ENCODE results near the gene NUDT6. TPM values are rescaled to one million over a fixed set of nuclear protein-coding genes. Genes with fewer than 3 reads are reported as not detected.

NUDT6 gene
- total and polyA plus RNA-seq, 10 donors, result 1.4 to 12.5 (median 5.1) TPM

- DNase-seq, result no peak
- H3K9me3 ChIP-seq, result no peaks in the 10 kb centered on the region
- no peaks in the 10 kb centered on the region for H3K27me3 ChIP-seq (replicated peaks in 1 of 7)
- intact Hi-C loops (cut with DNase I; ENCODE audit: low total_unique reads), result no loop called here
- 89 to 92% (median 91%) methylated on average over 4 of the region's 4 CpGs for WGBS, 5 donors
- no peak overlapping the region for H3K4me3 ChIP-seq
- H3K4me1 ChIP-seq, result no peaks in the 10 kb centered on the region
- TF ChIP-seq POLR2A (IDR thresholded peaks at IDR 0.05) (no peak), CTCF (IDR thresholded peaks at IDR 0.05 in 8 of 11, conservative IDR thresholded peaks at IDR 0.05 in 3 of 11) (no peak), POLR2AphosphoS5 (IDR thresholded peaks at IDR 0.05) (no peak)
- no peak overlapping the region for H3K27ac ChIP-seq
- H3K36me3 ChIP-seq, result peaks cover 0 to 12% (median 0%) of the 10 kb centered on the region in 6 donors
Measured at GRCh38 chr4:122966201-122966600, 43.8 kb upstream of the NUDT6 start.

GRCh38 chr4:122963216-122963615, 40.8 kb upstream of the NUDT6 start:
- no peak for DNase-seq
- Histone ChIP-seq H3K27me3 (replicated peaks in 1 of 7) (no peaks in the 10 kb centered on the region), H3K4me1 (no peaks in the 10 kb centered on the region), H3K4me3 (no peak overlapping the region), H3K36me3 (peaks cover 0 to 10% (median 2%) of the 10 kb centered on the region in 6 donors), H3K27ac (no peak overlapping the region), H3K9me3 (no peaks in the 10 kb centered on the region)
- intact Hi-C loops (cut with DNase I; ENCODE audit: low total_unique reads), result no loop called here
- no peak for TF ChIP-seq POLR2A (IDR thresholded peaks at IDR 0.05)
- TF ChIP-seq POLR2AphosphoS5 (IDR thresholded peaks at IDR 0.05), result no peak
- TF ChIP-seq CTCF (IDR thresholded peaks at IDR 0.05 in 8 of 11, conservative IDR thresholded peaks at IDR 0.05 in 3 of 11), result no peak

- H3K4me3 ChIP-seq, result no peak overlapping the region
- no peaks in the 10 kb centered on the region for H3K4me1 ChIP-seq
- no peak for DNase-seq
- 47 to 70% (median 69%) methylated on average over 2 of the region's 2 CpGs for WGBS, 5 donors
- TF ChIP-seq POLR2AphosphoS5 (IDR thresholded peaks at IDR 0.05), result no peak
- no peak for TF ChIP-seq CTCF (IDR thresholded peaks at IDR 0.05 in 8 of 11, conservative IDR thresholded peaks at IDR 0.05 in 3 of 11)
- no peak for TF ChIP-seq POLR2A (IDR thresholded peaks at IDR 0.05)
- no peaks in the 10 kb centered on the region for H3K9me3 ChIP-seq
- intact Hi-C loops (cut with DNase I; ENCODE audit: low total_unique reads), result no loop called here
- no peaks in the 10 kb centered on the region for H3K27me3 ChIP-seq (replicated peaks in 1 of 7)
- no peak overlapping the region for H3K27ac ChIP-seq
- peaks cover 0 to 22% (median 2%) of the 10 kb centered on the region in 6 donors for H3K36me3 ChIP-seq
Measured at GRCh38 chr4:122960611-122961000, 38.2 kb upstream of the NUDT6 start.

- no peak overlapping the region for H3K27ac ChIP-seq
- peaks cover 0 to 23% (median 2%) of the 10 kb centered on the region in 6 donors for H3K36me3 ChIP-seq
- no peaks in the 10 kb centered on the region for H3K27me3 ChIP-seq (replicated peaks in 1 of 7)
- no peaks in the 10 kb centered on the region for H3K9me3 ChIP-seq
- H3K4me3 ChIP-seq, result no peak overlapping the region
- intact Hi-C loops (cut with DNase I; ENCODE audit: low total_unique reads), result no loop called here
- WGBS, 5 donors, result 92 to 96% (median 94%) methylated on average over 3 of the region's 3 CpGs
- TF ChIP-seq POLR2A (IDR thresholded peaks at IDR 0.05) (no peak), CTCF (IDR thresholded peaks at IDR 0.05 in 8 of 11, conservative IDR thresholded peaks at IDR 0.05 in 3 of 11) (no peak), POLR2AphosphoS5 (IDR thresholded peaks at IDR 0.05) (no peak)
- H3K4me1 ChIP-seq, result no peaks in the 10 kb centered on the region
- no peak for DNase-seq
Measured at GRCh38 chr4:122959981-122960610, 37.7 kb upstream of the NUDT6 start.
